Activated T-helper 9 cell treated with anti-CD3 and anti-CD28 coated beads, Interleukin-2, amount 50 U/mL, for 16 hours (primary cell): ENCODE results near the gene C19orf38.

Source experiments
- DNase-seq: peaks from one replicate; pipeline ENCODE4 v3.0.0-alpha.2; 2020; ENCODE audit warnings: low read depth

C19orf38 gene

DNA sequence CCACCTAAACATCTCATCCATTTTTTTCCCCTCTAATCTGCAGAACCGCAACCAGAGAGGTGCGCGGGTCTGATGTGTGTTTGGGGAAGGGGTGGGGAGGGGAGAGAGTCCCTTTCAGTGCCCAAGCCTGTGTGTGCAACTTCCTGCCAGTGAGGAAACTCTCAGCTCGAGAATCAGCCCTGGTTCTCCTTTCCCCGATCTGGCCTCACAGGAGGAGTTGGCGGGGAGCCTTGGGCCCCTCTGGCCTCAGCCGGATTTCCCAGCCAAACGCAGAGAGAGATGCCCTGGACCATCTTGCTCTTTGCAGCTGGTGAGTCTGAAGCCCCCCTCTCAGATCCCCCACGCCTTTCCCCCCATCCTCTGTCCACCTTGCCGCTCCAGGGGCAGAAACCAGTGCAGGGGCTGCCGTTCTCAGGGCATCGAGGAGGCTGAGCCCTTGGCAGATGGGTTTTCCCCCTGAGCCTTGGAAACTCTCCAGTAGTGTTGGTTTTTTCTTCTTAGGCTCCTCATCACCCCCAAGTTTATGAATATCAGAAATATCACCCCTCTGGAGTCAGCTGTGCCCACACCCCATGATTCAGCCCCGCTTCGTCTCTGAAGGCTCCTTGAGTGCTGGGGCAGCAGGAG lies at the start of gene C19orf38:
Gene C19orf38, plus strand, starts transcription at position 186 of the 627 bp plus-strand sequence. Its CDS starts 94 bp downstream, at position 280.
- no peak for DNase-seq

- no peak for DNase-seq
Measured at GRCh38 chr19:10800488-10800887, 47.7 kb upstream of the C19orf38 start.

DNA sequence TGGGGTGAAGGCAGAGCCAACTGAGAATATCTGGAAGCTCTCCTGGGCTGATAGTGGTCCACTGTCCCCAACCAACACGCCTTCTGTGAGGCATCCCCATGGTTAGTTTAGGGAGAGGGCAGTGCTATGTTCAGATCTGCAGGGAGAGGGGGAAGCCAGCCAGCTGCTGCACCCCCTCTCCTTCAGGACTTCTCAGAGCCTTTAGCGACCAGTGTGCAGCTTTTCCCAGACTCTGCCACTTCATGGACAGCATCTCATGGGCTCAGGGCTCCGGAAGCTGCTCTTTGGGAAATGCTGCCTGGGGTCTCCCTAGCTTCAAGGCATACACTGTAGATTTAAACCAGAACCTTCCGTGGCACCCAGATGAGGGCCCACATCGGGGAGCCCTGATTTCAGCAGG lies 45.7 kb upstream of the C19orf38 start:
- DNase-seq, result no peak

DNA sequence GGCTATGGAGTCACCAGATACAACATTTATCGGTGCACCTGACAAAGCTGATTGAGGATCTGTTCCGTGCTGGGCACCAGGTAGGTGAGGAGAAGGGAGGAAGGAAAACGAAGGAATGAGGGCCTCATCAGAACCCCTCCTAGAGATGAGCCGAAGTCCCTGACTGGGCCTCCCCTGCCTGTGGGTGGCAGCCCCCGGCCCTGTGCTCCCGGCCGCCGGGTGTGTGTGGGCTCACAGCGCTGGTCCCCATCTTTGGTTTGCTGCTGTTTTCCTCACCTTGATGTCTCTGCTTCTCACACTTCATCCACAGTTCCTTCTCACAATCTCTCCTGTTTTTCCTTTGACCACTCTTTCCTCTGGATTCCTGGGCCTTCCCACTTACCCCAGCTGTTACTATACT lies 45.0 kb upstream of the C19orf38 start:
- no peak for DNase-seq

DNA sequence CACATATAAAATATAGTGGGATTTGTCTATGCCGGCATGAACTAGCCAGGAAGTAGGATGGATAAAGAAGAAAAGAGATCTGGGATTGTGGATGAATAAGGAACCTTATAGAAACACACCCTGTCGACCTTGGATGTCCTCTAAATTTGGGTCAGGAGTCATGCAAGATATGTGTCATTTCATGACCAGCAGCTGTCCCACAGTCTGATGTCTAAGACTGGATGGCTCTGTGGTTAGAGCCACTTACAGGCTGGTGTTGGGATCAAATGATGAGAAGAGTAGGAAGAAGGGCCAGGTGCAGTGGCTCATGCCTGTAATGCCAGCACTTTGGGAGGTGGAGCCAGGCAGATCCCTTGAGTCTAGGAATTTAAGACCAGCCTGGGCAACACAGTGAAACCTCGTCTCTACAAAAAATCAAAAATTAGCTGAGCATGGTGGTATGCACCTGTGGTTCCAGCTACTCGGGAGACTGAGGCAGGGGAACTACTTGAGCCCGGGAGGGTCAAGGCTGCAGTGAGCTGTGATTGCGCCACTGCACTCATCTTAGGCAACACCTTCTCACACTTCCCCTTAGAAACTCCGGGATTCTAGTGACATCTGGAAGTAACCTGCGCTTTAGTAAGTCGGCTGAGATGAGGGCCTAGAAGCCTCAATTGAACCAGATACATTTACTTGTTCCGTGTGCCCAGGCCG lies 43.0 kb upstream of the C19orf38 start:
- DNase-seq, result no peak

DNA sequence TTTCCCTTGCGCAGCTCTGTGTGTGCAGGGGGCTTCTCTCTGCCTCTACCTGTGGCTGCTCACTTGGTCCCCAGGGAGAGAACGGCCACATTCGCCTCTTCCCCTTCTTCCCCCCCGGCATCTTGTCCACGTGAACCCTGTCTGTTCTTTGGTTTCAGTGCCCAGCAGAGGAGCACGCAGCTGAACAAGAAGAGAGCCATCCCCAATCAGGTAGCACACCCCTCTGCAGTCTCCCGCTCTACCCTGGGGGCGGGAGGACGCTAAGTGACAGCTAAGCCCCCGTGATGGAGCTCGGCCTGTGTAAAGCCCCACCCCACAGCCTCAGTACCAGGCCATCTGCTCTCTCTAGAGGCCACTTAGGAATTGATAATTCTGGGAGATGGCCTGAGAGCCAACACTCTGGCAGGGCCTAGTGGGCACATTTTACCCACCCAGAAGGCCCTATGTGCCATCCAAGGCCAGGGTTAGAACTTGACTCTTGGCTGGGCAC lies 42.4 kb upstream of the C19orf38 start:
- no peak for DNase-seq

DNA sequence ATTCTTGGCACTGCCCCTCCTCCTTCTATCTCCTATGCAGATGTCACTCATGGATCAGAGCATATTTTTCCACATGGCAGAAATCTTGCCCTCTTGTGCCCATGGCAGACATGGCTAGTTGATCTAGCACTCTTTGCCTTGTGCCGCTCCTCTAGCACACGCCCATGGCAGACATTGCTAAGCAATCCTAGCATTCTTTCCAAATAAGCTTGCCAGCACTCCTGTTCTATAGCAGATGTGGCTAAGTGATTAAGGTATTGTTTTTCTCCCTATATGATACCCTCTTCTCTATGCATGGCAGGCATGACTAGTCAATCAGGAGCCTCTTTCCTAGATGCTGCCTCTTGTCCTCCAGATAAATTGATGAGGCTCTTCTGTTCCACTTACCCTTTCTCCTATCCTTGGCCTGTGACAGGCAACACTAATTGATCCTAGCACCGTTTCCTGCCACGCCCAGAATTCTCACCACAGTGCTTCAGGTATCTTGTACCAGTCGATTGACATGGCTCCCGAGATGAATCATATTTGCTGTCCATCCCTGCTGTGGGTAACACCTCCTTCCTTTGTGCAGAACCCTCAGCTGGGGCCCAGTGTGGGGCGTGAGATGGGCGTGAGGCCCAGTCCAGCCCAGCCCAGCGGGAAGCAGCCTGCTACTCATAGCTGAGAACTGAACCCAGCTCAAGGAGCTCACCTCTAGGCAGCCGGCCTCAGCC lies 39.1 kb upstream of the C19orf38 start:
- DNase-seq, result no peak

DNA sequence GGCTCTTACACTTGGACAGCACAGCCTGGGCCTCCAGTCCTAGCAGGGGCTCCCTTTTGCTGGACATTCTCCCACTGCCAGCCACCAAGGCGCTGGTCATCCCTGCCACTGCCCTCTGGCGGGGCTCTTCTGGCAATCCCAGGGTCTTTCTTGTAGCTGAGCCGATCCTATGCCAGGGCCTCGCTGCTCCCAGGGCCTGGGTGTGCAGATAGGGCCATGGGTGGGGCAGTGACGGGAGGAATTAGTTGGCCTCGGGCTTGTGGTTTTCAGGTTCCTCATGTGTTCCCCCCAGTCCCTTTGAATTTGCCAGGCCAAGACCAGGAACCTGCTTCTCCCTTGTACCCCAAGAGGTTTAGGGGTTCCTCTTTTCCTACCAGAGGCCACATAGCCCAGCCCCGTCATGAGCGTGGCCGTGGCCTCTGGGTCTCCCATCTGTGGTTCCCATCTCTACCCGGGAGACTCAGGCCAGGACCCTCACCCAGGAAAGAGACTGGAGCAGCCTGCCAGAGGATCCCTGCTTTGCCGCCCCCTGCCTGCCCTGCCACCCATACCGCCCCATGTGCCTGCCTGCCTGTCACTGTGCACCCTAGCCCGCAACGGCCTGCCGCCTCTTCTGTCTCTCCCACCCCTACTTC lies 38.4 kb upstream of the C19orf38 start:
- no peak for DNase-seq

GRCh38 chr19:10811391-10812111 lies 36.7 kb upstream of the C19orf38 start:
- DNase-seq, result no peak

DNA sequence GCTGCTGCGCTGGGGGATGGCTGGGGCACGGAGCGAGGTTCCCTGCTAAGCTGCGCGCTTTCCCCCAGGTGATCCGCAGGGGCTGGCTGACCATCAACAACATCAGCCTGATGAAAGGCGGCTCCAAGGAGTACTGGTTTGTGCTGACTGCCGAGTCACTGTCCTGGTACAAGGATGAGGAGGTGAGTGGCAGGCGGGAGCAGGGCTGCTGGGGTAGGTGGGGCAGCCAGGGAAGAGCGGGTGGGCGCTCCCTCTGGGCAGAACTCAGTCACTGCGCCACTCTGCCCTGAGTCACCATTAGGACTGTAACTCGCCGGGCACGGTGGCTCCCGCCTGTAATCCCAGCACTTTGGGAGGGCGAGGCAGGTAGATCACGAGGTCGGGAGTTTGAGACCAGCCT lies 36.0 kb upstream of the C19orf38 start:
- DNase-seq, result no peak

DNA sequence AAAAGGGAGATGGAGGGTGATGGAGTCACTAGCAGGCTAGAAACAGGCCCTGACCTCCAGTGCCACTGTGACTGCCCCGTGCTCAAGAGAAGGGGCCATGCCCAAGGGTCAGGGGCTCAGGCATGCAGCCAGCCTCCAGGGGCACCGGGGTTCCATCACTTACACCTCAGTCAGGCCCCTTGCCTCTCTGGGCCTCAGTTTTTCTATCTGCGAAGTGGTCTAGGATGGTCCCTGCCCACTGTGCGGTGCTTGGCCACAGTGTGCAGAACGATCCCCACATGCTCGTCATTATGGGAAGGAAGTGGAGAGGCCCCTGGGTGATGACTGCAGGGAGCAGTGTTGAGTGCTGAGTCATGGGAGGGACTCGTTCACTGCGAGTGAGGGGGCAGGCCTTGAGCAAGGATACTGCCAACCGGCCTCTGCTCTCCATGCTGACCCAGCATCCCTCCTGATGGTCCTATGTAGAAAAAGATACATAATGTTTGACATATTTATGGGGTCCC lies 35.3 kb upstream of the C19orf38 start:
- no peak for DNase-seq

DNA sequence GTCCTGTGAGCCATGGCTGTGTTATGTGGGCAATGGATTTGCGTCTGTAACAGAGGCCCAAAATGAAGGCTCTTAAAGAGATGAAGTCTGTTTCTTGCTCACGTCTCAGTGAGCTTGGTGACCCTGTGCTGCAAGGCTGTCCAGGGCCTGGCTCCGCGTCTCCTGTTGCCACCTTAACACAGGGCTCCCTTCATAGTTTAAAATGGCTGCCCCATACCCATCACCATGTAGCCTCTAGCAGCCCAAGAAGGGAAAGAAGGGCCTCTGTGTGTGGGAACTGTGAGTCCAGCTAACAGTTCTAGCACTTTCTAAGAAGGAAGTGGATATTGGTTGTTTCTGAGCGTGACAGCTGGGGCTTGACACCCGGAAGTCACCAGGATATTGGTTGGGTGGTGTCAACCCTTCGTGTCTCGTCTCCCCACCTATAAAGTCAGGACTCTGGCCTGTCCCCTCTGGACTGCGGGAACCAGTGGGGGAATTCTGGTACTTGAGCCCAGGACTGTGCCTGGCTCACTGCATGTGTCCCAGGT lies 33.1 kb upstream of the C19orf38 start:
- DNase-seq, result no peak

DNA sequence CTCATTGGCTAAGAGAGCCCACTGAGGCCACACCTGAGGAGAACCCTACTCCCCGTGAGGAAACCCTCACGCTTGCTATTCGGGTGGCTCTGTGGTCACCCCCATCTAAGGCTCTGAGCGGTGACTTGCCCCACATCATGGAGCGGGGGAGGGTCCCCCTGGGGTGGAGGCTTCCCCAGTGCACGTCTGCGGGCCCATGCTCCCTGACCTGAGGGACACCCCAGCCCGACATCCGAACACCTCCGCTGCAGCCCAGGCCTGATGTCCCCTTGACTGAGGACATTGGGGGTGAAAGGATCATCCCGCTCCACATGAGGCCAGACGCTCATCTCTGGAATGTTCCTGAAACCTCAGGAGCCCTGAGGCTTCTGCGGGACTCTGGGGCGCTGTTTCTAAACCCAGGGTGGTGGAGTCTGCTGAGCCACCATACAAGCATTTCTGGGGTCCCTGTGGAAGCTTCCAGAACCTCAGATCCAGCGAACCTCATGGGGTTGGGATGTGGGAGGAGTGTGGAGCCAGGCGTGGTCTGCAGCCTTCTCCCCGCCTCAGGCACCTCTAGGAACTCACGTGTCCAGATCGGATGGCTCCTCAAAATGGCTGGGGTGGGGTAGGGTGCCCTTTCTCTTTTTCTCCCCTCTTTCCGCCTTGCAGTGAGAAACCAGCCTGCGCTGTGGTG lies 32.1 kb upstream of the C19orf38 start:
- DNase-seq, result no peak

GRCh38 chr19:10816691-10817090 lies 31.5 kb upstream of the C19orf38 start:
- DNase-seq, result no peak

DNA sequence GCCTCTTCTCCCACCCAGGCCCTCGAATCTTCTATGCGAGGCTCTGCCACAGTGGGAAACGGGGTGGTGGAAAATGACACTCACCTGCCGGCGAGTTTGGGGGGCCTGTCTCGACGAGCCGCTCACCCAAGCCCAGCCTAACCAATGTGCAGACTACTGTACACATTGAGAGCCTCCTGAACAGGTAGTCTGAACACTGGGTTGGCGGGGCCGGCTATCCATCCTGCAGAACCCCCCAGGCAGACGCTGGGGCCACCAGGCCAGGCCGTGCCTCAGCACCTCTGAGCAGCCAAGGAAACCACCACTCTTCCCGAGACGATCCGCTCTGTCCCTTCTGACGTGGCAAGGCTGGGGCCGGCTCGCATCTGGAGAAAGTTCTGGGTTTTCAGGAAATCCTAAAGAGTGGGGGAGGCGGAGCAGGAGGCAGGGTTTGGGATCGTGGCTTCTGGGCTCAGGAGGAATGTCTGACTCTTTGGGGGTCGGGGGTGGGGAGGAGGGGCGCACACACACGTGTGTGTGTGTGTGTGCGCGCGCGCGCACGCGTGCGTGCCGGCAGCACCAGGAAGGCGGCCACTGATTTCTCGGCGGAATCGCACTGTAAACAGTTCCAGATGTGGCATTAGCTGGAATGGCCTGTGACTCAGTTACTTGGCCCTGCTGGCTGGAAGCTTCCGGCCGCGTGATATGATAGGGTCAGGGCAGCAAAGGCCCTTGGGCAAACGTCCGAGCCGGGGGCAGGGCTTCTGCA lies 30.8 kb upstream of the C19orf38 start:
- no peak for DNase-seq

DNA sequence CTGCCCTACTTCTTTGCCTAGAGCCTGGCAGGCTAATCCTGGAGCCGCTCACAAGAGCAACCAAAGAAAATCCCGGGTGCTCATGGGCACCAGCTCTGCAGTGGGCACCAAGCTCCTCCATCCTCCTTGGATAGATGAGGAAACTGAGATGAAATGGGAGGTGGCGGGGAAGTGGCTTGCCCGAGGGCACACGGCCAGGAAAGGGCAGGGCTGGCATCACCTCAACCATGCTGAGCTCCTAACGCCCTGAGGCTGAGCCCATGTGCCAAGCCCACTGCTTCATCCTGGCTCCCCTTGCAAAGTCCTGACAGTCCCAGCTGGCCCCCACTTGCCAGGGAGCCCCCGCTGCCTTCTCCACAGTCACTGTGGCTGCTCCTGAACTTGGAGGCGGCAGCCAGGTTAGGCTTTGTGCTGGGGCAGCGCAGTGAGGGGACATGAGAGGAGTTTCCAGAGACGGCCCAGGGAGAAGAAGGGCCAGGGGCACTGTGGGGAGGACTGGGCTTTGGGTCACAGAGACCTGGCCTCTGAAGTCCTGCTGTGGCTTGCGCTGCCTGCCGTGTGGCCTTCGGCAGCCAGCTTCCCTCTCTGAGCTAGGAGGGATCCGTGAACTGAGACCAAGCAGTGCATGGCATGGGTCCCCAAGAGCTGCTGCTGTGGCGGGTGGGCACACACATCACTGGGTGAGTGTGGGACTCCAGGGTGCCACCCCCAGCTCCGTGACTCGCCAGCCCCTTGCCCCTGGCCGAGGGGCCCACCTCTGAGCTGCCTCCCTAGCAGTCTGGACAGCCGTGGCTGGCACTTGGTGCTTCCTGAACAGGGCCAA lies 29.7 kb upstream of the C19orf38 start:
- no peak for DNase-seq

- no peak for DNase-seq
Measured at GRCh38 chr19:10819124-10820060, 28.8 kb upstream of the C19orf38 start.

GRCh38 chr19:10820173-10820572 lies 28.0 kb upstream of the C19orf38 start:
- no peak for DNase-seq
